H9 (cell line): Measurements from ENCODE around the gene CARD19. TPM values are rescaled to one million over a fixed set of nuclear protein-coding genes. Genes with fewer than 3 reads are reported as not detected.

ENCODE experiments used
- DNase-seq: peaks from one replicate; pipeline ENCODE4 v3.0.0-alpha.2; 2017
- H2AFZ ChIP-seq: one replicate; pipeline ENCODE4 v1.6.1; 2013; ENCODE audit warnings: mild to moderate bottlenecking, low read length, control low read depth, moderate library complexity
- H2AK5ac ChIP-seq: 2 replicates; pipeline ENCODE4 v1.6.1; 2013; ENCODE audit warnings: low read length, control low read depth, mixed read lengths; ENCODE audit not compliant: insufficient read length
- H2BK120ac ChIP-seq: one replicate; pipeline ENCODE4 v1.6.1; 2013; ENCODE audit warnings: low read depth, mild to moderate bottlenecking, low read length, control low read depth, inconsistent platforms; ENCODE audit not compliant: poor library complexity, severe bottlenecking
- H2BK12ac ChIP-seq: 2 replicates; pipeline ENCODE4 v1.6.1; 2013; ENCODE audit warnings: low read length, control low read depth, mixed read lengths, low read depth; ENCODE audit not compliant: insufficient read length
- H2BK15ac ChIP-seq: 2 replicates; pipeline ENCODE4 v1.6.1; 2013; ENCODE audit warnings: low read depth, low read length, control low read depth
- H2BK20ac ChIP-seq: one replicate; pipeline ENCODE4 v1.6.1; 2013; ENCODE audit warnings: low read depth, mild to moderate bottlenecking, low read length, control low read depth, inconsistent platforms; ENCODE audit not compliant: poor library complexity, severe bottlenecking
- H2BK5ac ChIP-seq: 2 replicates; pipeline ENCODE4 v1.6.1; 2013; ENCODE audit warnings: low read length, control low read depth, mixed read lengths; ENCODE audit not compliant: insufficient read length
- H3K14ac ChIP-seq: 2 replicates; pipeline ENCODE4 v1.6.1; 2013; ENCODE audit warnings: low read length, control low read depth; ENCODE audit not compliant: insufficient read depth
- H3K18ac ChIP-seq: 2 replicates; pipeline ENCODE4 v1.6.1; 2013; ENCODE audit warnings: low read depth, mild to moderate bottlenecking, mixed read lengths, low read length, control low read depth; ENCODE audit not compliant: insufficient read length
- H3K23ac ChIP-seq: 2 replicates; pipeline ENCODE4 v1.6.1; 2013; ENCODE audit warnings: low read length, control low read depth, mixed read lengths, low read depth; ENCODE audit not compliant: insufficient read length
- H3K23me2 ChIP-seq: 2 replicates; pipeline ENCODE4 v1.6.1; 2013; ENCODE audit warnings: low read depth, mild to moderate bottlenecking, mixed read lengths, low read length, control low read depth; ENCODE audit not compliant: insufficient read length, poor library complexity, severe bottlenecking
- H3K27ac ChIP-seq: 2 replicates; pipeline ENCODE4 v1.5.1; 2013; ENCODE audit warnings: low read length, control low read depth, mixed read lengths, low read depth; ENCODE audit not compliant: insufficient read length
- H3K27me3 ChIP-seq: 2 replicates; pipeline ENCODE4 v1.6.1; 2013; ENCODE audit warnings: low read length, control low read depth, inconsistent platforms; ENCODE audit not compliant: insufficient read depth
- H3K4ac ChIP-seq: 2 replicates; pipeline ENCODE4 v1.6.1; 2013; ENCODE audit warnings: low read depth, mild to moderate bottlenecking, control low read depth, inconsistent platforms, low read length, moderate library complexity
- H3K4me1 ChIP-seq: 2 replicates; pipeline ENCODE4 v1.6.1; 2013; ENCODE audit warnings: low read length, control low read depth, inconsistent platforms; ENCODE audit not compliant: insufficient read depth
- H3K4me2 ChIP-seq: 2 replicates; pipeline ENCODE4 v1.6.1; 2013; ENCODE audit warnings: low read length, control low read depth, mixed read lengths; ENCODE audit not compliant: insufficient read length, insufficient read depth
- H3K56ac ChIP-seq: 2 replicates; pipeline ENCODE4 v1.6.1; 2013; ENCODE audit warnings: low read depth, mild to moderate bottlenecking, mixed read lengths, low read length, control low read depth; ENCODE audit not compliant: insufficient read length
- H3K79me1 ChIP-seq: 2 replicates; pipeline ENCODE4 v1.6.1; 2013; ENCODE audit warnings: low read depth, mild to moderate bottlenecking, moderate library complexity, low read length, control low read depth, inconsistent platforms; ENCODE audit not compliant: insufficient read depth, poor library complexity, severe bottlenecking
- H3K79me2 ChIP-seq: 2 replicates; pipeline ENCODE4 v1.6.1; 2013; ENCODE audit warnings: low read length, control low read depth, inconsistent platforms; ENCODE audit not compliant: insufficient read depth
- H3K9ac ChIP-seq: 2 replicates; pipeline ENCODE4 v1.6.1; 2013; ENCODE audit warnings: low read length, control low read depth, mixed read lengths; ENCODE audit not compliant: insufficient read length; ENCODE audit errors: extremely low read depth
- H3K9me3 ChIP-seq: one replicate; pipeline ENCODE4 v1.6.1; 2013; ENCODE audit warnings: low read depth, low read length, inconsistent platforms; ENCODE audit not compliant: control insufficient read depth
- H3T11ph ChIP-seq: one replicate; pipeline ENCODE4 v1.6.1; 2013; ENCODE audit warnings: mild to moderate bottlenecking, low read length, control low read depth, inconsistent platforms
- H4K20me1 ChIP-seq: one replicate; pipeline ENCODE4 v1.6.1; 2013; ENCODE audit not compliant: control insufficient read depth, insufficient read length, insufficient read depth
- H4K5ac ChIP-seq: 2 replicates; pipeline ENCODE4 v1.6.1; 2013; ENCODE audit warnings: low read depth, mild to moderate bottlenecking, mixed read lengths, low read length, control low read depth; ENCODE audit not compliant: insufficient read length
- H4K8ac ChIP-seq: replicated peaks from 2 replicates; pipeline ENCODE4 v1.6.1; 2013; ENCODE audit warnings: low read length, control low read depth, mixed read lengths, low read depth; ENCODE audit not compliant: insufficient read length
- H4K91ac ChIP-seq: 2 replicates; pipeline ENCODE4 v1.6.1; 2013; ENCODE audit warnings: low read depth, mild to moderate bottlenecking, moderate library complexity, mixed read lengths, low read length, control low read depth; ENCODE audit not compliant: insufficient read length
- H3K27ac Mint-ChIP-seq, 3 experiments: 2 replicates in 2 of 3; 3 replicates in 1 of 3; pipeline ENCODE4 v1.8.0; 2020 to 2021; ENCODE audit warnings: mixed read lengths in 3 of 3, mild to moderate bottlenecking in 1 of 3, moderate library complexity in 1 of 3
- H3K27me3 Mint-ChIP-seq: 2 replicates; pipeline ENCODE4 v1.8.0; 2021; ENCODE audit warnings: low read depth, mild to moderate bottlenecking, moderate library complexity, mixed read lengths
- H3K36me3 Mint-ChIP-seq, 3 experiments: 2 replicates in 2 of 3; 3 replicates in 1 of 3; pipeline ENCODE4 v1.8.0; 2020 to 2021; ENCODE audit warnings: low read depth in 3 of 3, mixed read lengths in 3 of 3; ENCODE audit not compliant: insufficient read depth in 1 of 3
- H3K4me1 Mint-ChIP-seq, 2 experiments: 2 replicates each; pipeline ENCODE4 v1.8.0; 2020; ENCODE audit warnings: mixed read lengths in 2 of 2
- H3K4me3 Mint-ChIP-seq, 2 experiments: 2 replicates in 1 of 2; 3 replicates in 1 of 2; pipeline ENCODE4 v1.8.0; 2020 to 2021; ENCODE audit warnings: mild to moderate bottlenecking in 2 of 2, mixed read lengths in 2 of 2, moderate library complexity in 1 of 2
- H3K9me3 Mint-ChIP-seq, 2 experiments: 2 replicates in 1 of 2; 3 replicates in 1 of 2; pipeline ENCODE4 v1.8.0; 2020; ENCODE audit warnings: mild to moderate bottlenecking in 2 of 2, mixed read lengths in 2 of 2, moderate library complexity in 1 of 2
- WGBS: extraction: QIAGEN DNeasy Blood & Tissue Kit; methylation state at CpG from one replicate; pipeline ENCODE4 v1.1.7; 2013; ENCODE audit warnings: missing lambda C conversion rate, low lambda C conversion rate, mixed read lengths; ENCODE audit not compliant: insufficient read length; ENCODE audit errors: extremely low coverage; 5-methylcytosine and 5-hydroxymethylcytosine counted together
- total RNA-seq: library from RNA; stranded (reverse); gene quantifications from 2 replicates; pipeline ENCODE4 v1.2.1, GENCODE V29; 2021
- TF ChIP-seq, protein P1 (sequence below): fragments of 200-600 bp; sonication (generic); conservative IDR thresholded peaks from 3 replicates; pipeline ENCODE4 v1.8.0; 2021; ENCODE audit warnings: antibody characterized with exemption, mild to moderate bottlenecking

Gene CARD19
- total RNA-seq, 1 experiment from 2014 or later, result 21.4 TPM

DNA sequence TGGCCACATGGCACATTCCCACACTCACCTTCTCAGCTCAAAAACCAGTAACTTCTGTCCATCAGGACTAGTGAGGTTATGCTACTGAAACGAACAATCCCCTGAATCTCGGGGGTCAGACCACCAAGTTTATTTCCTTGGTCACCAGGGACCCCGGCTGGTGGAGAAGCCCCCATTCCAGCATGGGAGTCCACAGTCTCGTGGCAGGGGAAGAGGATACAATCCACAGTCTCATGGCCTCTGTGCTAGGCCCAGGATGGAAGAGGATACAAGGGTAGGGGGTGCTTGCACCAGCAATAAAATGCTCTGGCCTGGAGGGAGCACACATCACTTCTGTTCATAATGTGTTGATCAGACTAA, 7.4 kb upstream of the CARD19 start:
- Histone ChIP-seq H3K27ac (no peak overlapping the region), H3K18ac (no peak overlapping the region), H2BK15ac (no peak overlapping the region), H2AK5ac (no peak overlapping the region), H3K23ac (no peak overlapping the region), H2BK120ac (no peak overlapping the region), H3T11ph (no peak overlapping the region), H3K9me3 (no peaks in the 10 kb centered on the region), H4K8ac (no peak overlapping the region), H3K4ac (no peak overlapping the region), H4K91ac (no peak overlapping the region), H3K14ac (no peak overlapping the region), H2BK5ac (no peak overlapping the region), H3K9ac (no peak overlapping the region), H3K79me1 (no peaks in the 10 kb centered on the region), H3K23me2 (no peaks in the 10 kb centered on the region), H2AFZ (no peak overlapping the region), H3K79me2 (no peaks in the 10 kb centered on the region), H3K56ac (no peak overlapping the region), H3K4me2 (no peak overlapping the region), H3K4me1 (no peaks in the 10 kb centered on the region), H2BK12ac (no peak overlapping the region), H2BK20ac (no peak overlapping the region), H4K5ac (no peak overlapping the region), H3K27me3 (no peaks in the 10 kb centered on the region), H4K20me1 (peaks cover 3% of the 10 kb centered on the region)
- no peak overlapping the region; a peak in 1 of 7 replicates for H3K27ac Mint-ChIP-seq
- no peak overlapping the region for H3K4me3 Mint-ChIP-seq
- H3K27me3 Mint-ChIP-seq, result no peaks in the 10 kb centered on the region; the same call in 1 of the 2 replicates
- no peak for DNase-seq
- peaks cover 6 to 9% of the 10 kb centered on the region in 2 experiments; a peak in 4 of 5 replicates for H3K9me3 Mint-ChIP-seq
- H3K36me3 Mint-ChIP-seq, result peaks cover 11 to 17% (median 16%) of the 10 kb centered on the region in 3 experiments
- WGBS, result no CpG with 5 or more reads among the region's 4 CpGs
- TF ChIP-seq, protein P1, sequence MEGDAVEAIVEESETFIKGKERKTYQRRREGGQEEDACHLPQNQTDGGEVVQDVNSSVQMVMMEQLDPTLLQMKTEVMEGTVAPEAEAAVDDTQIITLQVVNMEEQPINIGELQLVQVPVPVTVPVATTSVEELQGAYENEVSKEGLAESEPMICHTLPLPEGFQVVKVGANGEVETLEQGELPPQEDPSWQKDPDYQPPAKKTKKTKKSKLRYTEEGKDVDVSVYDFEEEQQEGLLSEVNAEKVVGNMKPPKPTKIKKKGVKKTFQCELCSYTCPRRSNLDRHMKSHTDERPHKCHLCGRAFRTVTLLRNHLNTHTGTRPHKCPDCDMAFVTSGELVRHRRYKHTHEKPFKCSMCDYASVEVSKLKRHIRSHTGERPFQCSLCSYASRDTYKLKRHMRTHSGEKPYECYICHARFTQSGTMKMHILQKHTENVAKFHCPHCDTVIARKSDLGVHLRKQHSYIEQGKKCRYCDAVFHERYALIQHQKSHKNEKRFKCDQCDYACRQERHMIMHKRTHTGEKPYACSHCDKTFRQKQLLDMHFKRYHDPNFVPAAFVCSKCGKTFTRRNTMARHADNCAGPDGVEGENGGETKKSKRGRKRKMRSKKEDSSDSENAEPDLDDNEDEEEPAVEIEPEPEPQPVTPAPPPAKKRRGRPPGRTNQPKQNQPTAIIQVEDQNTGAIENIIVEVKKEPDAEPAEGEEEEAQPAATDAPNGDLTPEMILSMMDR, result no peak
- peaks cover 4 to 7% of the 10 kb centered on the region in 2 experiments; a peak in 1 of 4 replicates for H3K4me1 Mint-ChIP-seq
